ENCODE results near the gene APCDD1L. TPM values are rescaled to one million over a fixed set of nuclear protein-coding genes. Genes with fewer than 3 reads are reported as not detected.

The APCDD1L gene
- total RNA-seq, 1 donor from 2014 or later, result 5.1 TPM

- H3K36me3 ChIP-seq (ENCODE audit: control insufficient read depth, insufficient read depth, low read length), result no peaks in the 10 kb centered on the region
- no peak overlapping the region for H3K4me3 ChIP-seq (ENCODE audit: low read depth, low read length)
- no peak for DNase-seq (ENCODE audit: low read depth)
- H3K27me3 ChIP-seq (ENCODE audit: control insufficient read depth, insufficient read depth, low read length), result no peaks in the 10 kb centered on the region
- TF ChIP-seq CTCF (IDR thresholded peaks at IDR 0.05; ENCODE audit: insufficient read depth, low read length, poor library complexity, severe bottlenecking), result no peak
Observed at GRCh38 chr20:58483470-58483869, 31.7 kb downstream of the APCDD1L start.

DNA sequence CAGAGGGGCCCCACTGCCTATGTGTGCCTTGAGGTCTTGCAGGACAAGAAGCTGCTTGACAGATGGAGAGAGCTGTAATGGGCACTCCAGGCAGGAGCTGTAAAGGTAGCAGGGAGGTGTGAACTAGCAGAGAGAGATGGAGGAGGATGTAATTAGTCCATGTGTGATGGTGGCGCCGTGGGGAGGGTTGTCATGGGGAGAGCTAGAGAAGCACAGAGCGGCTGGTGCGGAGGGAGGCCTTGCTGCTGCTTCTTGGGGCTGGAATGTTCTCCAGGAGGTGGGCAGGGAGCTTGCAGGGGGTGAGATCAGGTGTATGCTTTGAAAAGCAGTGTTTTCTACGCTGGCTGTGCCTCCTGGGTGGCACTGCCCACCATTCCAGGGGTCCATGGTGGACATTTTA, 32.1 kb downstream of the APCDD1L start:
- no peaks in the 10 kb centered on the region for H3K36me3 ChIP-seq (ENCODE audit: control insufficient read depth, insufficient read depth, low read length)
- no peak for TF ChIP-seq CTCF (IDR thresholded peaks at IDR 0.05; ENCODE audit: insufficient read depth, low read length, poor library complexity, severe bottlenecking)
- DNase-seq (ENCODE audit: low read depth), result no peak
- H3K27me3 ChIP-seq (ENCODE audit: control insufficient read depth, insufficient read depth, low read length), result no peaks in the 10 kb centered on the region
- H3K4me3 ChIP-seq (ENCODE audit: low read depth, low read length), result no peak overlapping the region

- Histone ChIP-seq H3K4me3 (ENCODE audit: low read depth, low read length) (no peak overlapping the region), H3K27me3 (ENCODE audit: control insufficient read depth, insufficient read depth, low read length) (no peaks in the 10 kb centered on the region), H3K36me3 (ENCODE audit: control insufficient read depth, insufficient read depth, low read length) (no peaks in the 10 kb centered on the region)
- TF ChIP-seq CTCF (IDR thresholded peaks at IDR 0.05; ENCODE audit: insufficient read depth, low read length, poor library complexity, severe bottlenecking), result no peak
- no peak for DNase-seq (ENCODE audit: low read depth)
Observed at GRCh38 chr20:58482416-58482815, 32.8 kb downstream of the APCDD1L start.

DNA sequence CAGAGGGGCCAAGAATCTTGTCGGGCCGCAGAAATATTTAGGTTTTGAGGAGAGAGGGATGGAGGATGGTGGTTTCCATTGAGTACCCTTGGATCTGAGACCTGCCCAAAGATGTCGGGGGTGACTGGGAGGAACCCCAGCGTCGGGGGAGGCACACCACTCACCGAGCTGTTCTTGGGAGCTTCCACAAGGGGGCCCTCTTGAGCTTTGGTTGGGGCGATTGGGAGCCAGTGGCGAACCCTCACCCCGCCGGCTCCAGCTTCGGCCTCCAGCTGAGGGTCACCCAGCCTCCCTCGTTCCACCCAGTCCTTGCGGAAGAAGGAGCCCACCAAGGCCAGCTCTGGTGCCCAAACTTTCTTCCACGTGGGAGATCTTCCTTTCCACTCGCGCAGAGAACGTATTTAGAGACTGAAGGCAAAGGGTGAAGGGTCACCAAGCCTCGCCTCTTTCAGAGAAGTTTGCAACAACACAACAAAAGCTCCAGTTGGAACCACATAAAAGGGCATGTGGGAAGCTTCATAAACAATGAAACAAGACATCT, 33.6 kb downstream of the APCDD1L start:
- H3K4me3 ChIP-seq (ENCODE audit: low read depth, low read length), result no peak overlapping the region
- peak; percentile 62 for TF ChIP-seq CTCF (IDR thresholded peaks at IDR 0.05; ENCODE audit: insufficient read depth, low read length, poor library complexity, severe bottlenecking)
- no peaks in the 10 kb centered on the region for H3K27me3 ChIP-seq (ENCODE audit: control insufficient read depth, insufficient read depth, low read length)
- H3K36me3 ChIP-seq (ENCODE audit: control insufficient read depth, insufficient read depth, low read length), result no peaks in the 10 kb centered on the region
- DNase-seq (ENCODE audit: low read depth), result no peak

DNA sequence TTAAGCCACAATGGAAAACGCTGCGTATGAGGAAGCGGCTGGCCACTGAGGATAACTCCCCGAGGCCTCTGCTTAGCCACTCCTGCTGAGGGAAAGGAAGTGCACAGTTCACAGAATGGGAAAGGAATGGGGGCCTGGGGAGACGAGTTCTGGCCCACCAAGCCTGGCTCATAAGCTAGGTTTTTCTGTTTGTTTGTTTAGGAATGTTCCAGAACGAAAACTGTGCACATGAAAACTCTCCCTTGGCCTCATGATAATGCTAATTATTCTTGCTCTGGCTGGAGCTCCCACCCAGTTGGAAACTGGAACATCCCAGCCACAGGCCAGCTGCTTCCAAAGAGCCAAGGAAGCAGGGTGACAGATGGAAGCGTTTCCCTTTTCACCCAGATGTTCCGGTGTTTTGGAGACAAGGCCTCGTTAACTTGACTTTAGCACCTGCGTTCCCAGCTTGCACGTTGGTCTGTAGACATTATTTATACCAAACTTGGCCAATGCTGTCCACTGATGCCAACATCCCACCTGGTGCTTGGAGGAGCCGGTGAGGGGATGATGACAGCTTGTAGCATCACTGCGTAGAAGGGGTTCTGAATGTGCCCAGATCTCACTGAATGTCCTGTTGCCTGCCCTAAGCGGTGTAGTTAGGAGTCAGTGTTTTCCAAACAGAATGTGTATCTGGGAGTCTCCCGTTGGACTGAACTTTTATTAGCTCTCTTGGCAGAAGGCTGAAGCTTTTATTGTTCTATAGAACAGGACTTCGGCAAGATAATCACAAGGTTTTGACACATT, 34.5 kb downstream of the APCDD1L start:
- Histone ChIP-seq H3K4me3 (ENCODE audit: low read depth, low read length) (no peak overlapping the region), H3K36me3 (ENCODE audit: control insufficient read depth, insufficient read depth, low read length) (no peaks in the 10 kb centered on the region), H3K27me3 (ENCODE audit: control insufficient read depth, insufficient read depth, low read length) (no peaks in the 10 kb centered on the region)
- TF ChIP-seq CTCF (IDR thresholded peaks at IDR 0.05; ENCODE audit: insufficient read depth, low read length, poor library complexity, severe bottlenecking), result no peak
- DNase-seq (ENCODE audit: low read depth), result no peak

Measured in kidney epithelial cell (primary cell).